Activated CD4-positive, alpha-beta T cell treated with anti-CD3 and anti-CD28 coated beads for 48 hours (primary cell): ENCODE measurements around the gene TMOD2.
A peak's percentile ranks its signal among the peaks of the same experiment; 100 is the strongest.

Experiments
- DNase-seq: peaks from one replicate; pipeline ENCODE4 v3.0.0-alpha.2; 2020

Gene TMOD2

GRCh38 chr15:51736751-51737521 is 14.5 kb upstream of the TMOD2 start:
- DNase-seq: peak; percentile 70

DNA sequence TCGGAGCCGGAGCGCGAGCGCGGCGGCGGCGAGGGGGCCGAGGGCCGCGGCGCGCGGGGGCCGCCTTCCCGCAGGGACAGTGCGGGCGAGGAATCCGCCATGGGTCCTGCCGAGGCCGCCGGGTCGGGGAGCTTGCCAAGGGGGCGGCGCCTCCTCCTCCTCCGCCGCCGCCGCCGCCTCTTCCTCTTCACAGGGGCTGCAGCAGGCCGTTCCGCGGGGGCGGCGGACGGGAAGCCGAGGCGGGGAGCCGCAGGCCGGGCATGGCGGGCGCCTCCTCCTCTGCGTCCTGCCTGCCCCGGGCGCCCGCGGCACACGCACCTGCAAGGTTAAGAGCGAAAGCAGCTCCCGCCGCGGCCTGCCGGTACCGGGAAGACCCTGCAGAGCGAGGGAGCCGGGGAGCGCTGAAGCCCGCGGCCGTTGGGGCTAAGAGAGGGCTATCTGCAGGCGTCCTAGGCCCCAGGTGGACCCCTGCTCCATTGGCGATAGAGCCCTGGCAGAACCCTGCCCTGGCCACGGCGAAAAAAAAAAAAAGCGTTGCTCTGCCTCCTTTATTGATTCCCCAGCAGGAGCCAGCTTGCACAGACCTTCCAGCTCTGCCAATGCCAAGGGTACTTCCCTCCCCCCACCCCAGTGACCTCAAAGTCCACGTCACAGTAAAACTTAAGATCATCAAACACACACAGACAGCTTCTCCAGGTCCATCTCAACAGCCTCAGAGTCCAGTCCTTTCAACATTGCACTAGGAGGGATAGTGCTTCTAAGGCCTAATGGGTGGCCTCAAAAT is 13.7 kb upstream of the TMOD2 start, which contains the start of gene LYSMD2:
TSS of gene LYSMD2 (minus strand) at position 134 of the 784 bp plus-strand sequence. CDS start at position 101, 33 bp downstream.
- DNase-seq: peak; percentile 70

GRCh38 chr15:51738553-51738952 is 12.8 kb upstream of the TMOD2 start:
- DNase-seq: no peak

DNA sequence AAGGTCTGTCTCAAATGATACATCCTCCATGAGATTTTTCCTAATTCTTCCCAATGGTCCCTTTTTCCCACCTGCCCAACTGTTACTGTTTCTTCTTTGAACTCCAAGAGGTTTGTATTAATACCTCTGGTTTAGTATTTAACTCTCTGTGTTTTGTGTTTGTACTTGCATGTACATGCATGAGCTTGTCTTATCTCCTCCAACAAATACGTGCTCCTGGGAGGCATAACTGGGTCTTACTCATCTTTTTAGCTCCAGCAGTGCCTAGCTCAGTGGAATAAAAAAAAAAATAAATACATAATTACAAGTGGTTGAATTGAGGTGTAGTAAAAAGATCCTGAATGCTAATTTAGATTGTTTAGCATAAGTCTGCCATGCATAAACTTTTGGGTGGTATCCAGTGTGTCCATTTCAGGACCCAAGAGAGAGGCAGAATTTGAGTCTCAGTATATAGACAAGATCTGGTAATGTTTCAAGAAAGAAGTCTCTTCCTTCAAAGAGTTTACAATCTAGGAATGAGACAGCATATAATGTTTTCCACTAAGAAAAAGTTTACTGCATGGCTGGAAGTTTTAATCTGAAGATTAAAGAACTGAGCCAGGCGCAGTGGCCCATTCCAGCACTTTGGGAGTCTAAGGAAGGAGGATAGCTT is 12.2 kb upstream of the TMOD2 start:
- DNase-seq: no peak

DNA sequence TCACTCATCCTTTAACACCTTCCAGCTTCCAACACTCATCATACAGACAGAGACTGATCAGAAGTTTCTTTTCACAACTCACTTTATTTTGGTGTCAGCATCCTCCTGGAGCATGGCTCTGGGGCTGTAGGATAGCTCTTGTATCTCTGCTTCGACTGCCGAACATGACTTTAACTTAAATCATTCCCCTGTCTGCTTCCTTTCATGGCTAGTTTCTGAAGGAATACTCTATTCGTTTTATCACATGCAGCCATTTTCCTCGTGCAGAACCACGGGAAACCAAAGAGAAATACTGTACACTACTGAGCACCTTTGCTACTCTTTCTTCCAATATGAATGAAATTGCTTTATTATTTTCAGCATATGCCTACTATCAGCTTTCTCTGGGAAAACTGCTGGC is 2.1 kb upstream of the TMOD2 start:
- DNase-seq: no peak

- no peak for DNase-seq
Measured at GRCh38 chr15:51750186-51750585, 1.2 kb upstream of the TMOD2 start.

- peak; percentile 37 for DNase-seq
Measured at GRCh38 chr15:51751697-51752683, 593 bp downstream of the TMOD2 start.

- DNase-seq: no peak
Measured at GRCh38 chr15:51752888-51753287, 1.5 kb downstream of the TMOD2 start.

GRCh38 chr15:51754267-51754666 is 2.9 kb downstream of the TMOD2 start:
- no peak for DNase-seq

DNA sequence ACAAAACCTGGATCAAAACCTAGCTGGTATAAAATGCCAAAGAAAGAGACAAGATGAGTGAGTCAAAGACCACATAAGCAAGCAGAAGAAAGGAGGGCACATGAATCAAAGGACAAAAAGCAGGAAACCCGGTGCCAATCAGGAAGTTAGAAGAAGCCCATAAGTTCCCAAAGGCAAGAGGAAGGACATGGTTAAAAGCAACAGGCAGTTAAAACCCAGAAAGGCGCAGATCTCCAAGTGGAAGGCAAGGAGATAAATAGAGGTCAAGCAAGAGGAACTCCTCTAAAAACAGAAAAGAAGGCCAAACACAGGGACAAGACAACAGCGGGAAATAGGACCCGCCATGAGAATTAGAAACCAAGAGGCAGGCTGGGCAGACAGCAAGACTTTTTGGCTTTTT is 4.4 kb downstream of the TMOD2 start:
- no peak for DNase-seq

- DNase-seq: no peak
Measured at GRCh38 chr15:51756482-51756881, 5.1 kb downstream of the TMOD2 start.

DNA sequence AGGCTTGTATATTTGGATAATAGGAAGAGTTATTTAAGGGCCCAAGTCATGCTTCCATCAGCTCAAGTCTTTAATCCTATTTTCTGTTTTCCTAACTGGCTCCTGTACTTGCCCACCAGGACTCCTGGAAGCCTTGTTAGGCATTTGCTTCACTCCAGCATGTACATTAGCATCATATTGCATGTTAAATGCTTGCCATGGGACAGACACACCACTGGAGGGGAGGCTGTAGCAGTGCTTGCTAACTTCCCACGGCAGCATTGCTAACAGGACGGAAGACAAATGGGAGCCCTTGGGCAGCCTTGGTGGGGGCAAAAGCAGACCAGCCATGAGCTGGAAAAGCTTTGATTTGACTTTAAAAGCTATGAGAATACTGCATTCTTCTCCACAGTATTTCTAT is 6.1 kb downstream of the TMOD2 start:
- no peak for DNase-seq

DNA sequence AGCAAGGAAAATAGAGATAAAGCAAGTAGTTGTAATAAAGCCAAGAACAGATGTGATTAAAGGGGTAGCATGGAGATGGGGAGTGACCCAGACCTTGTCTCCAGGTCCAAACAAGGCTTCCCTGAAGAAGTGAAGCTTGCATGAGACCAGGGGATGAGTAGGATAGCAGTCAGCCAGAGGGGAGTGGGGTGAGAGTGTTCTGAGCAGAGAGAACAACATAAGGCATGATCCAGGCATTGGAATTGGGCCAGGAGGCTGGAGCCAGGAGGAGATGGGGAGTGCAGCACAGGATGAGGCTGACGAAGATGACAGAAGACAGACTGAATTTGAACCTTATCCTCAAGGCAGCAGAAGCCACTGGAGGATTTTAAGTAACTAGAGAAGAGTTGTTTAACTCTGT is 7.2 kb downstream of the TMOD2 start:
- DNase-seq: no peak

DNA sequence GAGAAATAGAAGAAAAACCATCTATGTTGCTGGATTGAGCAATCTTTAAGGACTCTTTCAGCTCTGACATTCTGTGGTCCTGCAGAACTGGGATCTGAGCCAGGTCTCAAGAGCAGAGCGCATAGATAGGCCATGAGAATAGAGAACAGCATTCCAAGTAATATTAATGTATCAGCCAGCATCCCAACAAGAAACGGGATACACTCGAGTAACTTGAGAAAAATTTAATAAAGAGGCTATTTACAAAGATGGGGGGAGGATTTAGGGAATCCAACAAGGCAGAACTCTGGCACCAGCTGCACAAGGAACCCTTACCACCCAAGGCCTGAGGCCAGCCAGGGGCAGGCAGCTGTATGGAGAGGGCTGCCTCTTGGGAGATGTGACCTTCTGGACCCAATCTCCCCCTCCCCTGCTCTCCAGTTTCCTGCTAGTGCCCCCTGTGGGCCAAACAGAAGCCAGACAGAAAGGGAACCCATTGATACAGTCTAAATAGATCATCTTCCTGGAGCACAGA is 8.2 kb downstream of the TMOD2 start:
- no peak for DNase-seq

DNA sequence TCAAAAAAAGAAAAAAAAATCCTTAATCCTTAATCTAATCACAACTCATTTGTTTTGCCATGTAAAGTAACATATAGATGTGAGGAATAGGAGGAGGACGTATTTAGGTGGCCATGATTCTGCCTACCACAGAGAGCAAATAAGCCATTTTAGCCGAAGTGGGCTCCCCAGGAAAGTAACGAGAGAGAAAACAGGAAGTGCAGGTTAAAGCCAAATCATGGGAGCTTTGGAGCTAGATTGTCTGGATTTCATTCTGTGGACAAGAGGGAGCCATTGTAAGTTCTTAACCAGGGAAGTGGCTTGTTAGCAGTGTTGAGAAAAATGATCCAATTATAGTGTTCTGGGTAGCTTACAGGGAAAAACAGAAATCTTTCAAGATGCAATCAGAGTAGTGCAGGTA is 9.4 kb downstream of the TMOD2 start:
- no peak for DNase-seq

GRCh38 chr15:51765751-51766150 is 14.4 kb downstream of the TMOD2 start:
- DNase-seq: no peak

DNA sequence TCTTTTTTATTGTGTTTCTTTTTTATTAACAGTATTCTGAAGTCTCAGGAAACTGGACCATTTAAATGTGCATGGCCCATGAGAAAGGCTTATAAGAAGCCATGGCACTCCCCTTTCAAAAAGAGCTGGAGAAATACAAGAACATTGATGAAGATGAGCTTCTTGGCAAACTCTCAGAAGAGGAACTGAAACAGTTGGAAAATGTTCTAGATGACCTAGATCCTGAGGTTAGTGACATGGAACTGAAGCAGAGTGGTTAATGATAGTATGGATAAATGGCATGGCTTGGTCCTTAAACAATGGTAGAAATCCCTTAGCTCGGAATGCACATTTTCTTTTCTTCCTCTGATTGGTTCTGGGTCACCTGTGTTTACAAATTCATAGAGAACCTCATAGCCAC is 14.9 kb downstream of the TMOD2 start:
- DNase-seq: no peak

GRCh38 chr15:51768018-51768417 is 16.6 kb downstream of the TMOD2 start:
- no peak for DNase-seq

DNA sequence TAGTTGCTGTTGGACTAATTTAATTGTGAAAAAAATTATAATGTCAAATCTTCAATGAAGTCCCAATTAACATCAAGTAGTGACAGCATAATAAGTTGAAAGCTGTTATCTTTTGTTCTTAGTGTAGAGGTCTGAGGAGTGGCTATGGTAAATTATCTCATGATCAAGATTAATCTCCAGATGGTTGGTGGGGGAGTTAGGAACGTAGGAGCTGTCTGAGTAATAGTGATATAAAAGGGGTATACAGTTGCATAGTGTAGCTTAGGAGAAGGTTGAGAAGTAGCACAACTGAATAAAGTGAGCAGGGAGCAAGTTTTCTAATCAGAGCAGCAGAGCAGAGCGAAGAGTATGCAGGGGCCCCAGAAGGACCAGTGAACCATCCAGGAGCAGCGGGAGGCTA is 19.5 kb downstream of the TMOD2 start:
- DNase-seq: no peak

- DNase-seq: no peak
Measured at GRCh38 chr15:51771773-51772172, 20.4 kb downstream of the TMOD2 start.

- no peak for DNase-seq
Measured at GRCh38 chr15:51774916-51775315, 23.5 kb downstream of the TMOD2 start.
